SK-N-DZ (cell line): ENCODE measurements around the gene ARMC2.
"Not testable (repeated sequence)": the region's sequence is repeated elsewhere in the genome, so short reads cannot be mapped to it uniquely, and the experiment has no call there.

Experiments
- DNase-seq: peaks from one replicate; pipeline ENCODE4 v3.0.0-alpha.2; 2015; ENCODE audit warnings: low spot score

The ARMC2 gene

DNA sequence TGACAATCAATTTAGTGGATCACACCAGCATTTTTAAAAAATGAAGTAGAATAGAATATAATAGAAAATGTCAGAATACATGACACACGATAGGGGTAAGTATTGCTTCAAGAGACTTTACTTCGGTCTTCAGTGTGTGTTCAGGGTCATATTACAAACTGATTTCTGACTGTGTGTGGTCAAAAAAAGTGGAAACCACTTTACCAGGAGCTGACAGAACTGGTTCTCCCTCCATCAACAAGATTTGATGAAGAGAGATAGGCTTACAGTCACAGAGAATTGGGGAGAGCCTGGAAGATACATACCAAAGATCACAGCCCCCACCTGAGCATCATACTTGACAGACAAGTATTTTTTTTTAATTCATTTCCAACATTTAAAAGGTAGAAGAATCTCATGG lies 21.7 kb downstream of the ARMC2 start:
- no peak for DNase-seq

DNA sequence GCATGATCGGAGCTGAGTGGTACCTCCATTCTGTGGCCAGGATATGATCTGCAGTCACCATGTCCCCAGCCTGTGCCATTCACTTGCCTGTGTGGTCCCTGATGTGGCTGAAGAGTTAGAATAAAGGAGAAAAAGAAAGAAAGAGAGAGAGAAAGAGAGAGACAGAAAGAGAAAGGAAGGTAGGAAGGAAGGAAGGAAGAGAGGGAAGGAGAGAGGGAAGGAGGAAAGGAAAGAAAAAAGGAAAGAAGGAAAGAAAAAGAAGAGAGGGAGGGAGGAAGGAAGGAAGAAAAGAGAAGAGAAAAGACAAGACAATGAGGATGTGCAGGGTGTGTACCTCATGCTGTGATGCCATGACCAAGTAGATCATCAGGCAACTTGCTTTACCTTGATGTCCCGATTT lies 22.1 kb downstream of the ARMC2 start:
- no peak for DNase-seq

DNA sequence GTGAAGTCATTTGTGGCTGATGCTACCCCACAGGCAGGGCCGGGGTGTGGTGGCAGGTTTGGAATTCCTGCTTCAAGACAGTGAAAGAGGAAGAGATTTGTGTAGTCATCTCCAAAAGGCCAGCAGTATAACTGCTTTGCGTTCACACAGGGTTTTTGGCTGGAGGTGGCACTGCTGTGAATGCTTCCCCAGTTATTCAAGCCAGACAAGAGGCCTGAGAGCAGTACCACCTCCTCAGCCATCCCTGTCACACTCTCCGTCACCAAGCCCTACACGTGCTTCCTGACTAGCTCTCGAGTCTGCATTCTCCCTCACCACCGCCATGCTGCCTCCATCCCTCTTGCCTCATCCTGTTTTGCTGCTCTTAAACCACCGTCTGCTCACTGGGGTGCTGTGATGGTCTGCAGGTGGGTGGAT lies 23.9 kb downstream of the ARMC2 start:
- no peak for DNase-seq

DNA sequence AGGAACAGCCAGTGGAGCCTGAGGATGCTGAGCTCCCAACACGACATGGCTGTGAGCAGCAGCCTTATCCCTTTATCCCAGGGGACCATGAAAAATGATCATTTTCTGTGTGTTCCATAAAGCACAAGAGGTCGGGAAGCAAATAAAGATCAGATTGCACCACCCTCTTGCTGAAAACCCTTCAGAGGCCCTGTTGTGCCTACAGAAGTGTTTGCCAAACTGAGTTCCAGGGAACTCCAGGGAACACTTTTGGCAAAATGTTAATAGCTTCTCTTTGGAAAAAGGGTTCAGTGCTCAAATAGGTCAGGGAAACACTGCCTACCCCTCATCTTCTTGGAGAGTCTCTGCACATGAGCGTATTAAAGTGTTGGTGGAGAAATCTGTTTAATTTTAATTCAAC lies 24.4 kb downstream of the ARMC2 start:
- no peak for DNase-seq

DNA sequence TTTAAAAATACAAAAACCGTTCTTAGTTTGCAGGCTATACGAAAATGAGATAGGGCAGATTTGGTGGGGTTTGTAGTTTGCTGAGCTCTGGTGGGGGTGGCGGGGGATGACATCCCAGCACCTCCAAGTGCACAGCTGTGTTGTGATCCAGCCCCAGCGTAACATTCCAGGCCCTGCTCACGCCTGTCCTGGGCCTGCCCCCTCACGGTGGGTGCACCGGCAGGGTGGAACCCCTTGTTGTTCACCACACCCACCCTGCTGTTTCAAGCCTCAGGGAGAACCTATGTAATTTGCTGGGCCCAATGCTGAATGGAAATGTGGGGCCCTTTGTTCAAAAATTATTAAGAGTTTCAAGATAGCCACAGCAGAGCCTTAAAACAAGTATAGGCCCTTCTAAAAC lies 25.0 kb downstream of the ARMC2 start:
- no peak for DNase-seq

GRCh38 chr6:108873971-108874370 lies 25.7 kb downstream of the ARMC2 start:
- no peak for DNase-seq

GRCh38 chr6:108874470-108875160 lies 26.4 kb downstream of the ARMC2 start:
- DNase-seq, result no peak

GRCh38 chr6:108875161-108875555 lies 26.9 kb downstream of the ARMC2 start:
- no peak for DNase-seq

DNA sequence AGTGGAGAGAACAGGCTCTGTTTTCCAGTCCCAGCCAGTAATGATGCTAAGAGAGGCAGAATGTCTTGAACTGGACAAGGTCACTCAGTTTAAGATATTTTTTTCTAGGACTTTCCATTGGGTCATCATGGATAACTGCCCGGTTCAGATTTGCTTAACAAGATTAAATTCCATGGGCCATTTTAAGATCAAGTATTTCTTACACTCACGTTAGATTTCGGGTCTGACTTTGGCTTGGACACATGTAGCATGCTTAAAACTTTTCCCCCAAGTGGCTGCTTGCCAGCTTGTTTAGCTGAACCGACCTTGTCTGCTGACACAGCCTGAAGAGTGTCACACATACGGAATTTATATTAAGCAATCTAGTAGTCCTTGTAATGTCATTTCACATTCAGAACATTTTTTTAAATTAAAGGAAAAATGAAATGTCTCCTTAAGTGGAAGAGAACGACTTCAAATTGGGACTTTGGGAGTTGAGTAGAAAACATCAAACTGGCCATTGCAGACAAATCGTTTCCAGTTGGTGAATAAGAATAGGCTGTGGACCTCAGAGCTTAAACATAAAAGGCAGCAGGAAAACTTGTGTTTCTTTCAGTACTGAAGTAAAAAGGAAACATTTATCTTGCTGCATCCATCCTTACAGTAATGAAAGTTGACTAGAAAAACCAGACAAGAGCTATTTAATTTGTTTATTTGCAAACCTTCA lies 29.0 kb downstream of the ARMC2 start:
- no peak for DNase-seq

DNA sequence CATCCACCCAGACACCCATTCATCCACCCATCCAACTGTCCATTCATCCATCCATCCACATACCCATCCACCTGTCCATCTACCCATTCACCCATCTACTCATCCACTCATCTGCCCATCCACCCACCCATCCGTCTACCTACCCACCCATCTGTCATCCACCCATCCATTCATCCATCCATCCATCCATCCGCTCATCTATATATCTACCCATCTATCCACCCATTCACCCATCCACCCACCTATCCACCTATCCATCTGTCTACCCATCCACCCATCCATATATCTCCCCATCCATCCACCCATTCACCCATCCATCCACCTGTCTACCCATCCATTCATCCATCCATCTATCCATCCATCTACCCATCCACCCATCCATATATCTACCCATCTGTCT lies 30.7 kb downstream of the ARMC2 start:
- no peak for DNase-seq

- DNase-seq, result no peak
Measured at GRCh38 chr6:108883172-108883571, 35.0 kb downstream of the ARMC2 start.

GRCh38 chr6:108884211-108885059 lies 36.2 kb downstream of the ARMC2 start:
- no peak for DNase-seq

DNA sequence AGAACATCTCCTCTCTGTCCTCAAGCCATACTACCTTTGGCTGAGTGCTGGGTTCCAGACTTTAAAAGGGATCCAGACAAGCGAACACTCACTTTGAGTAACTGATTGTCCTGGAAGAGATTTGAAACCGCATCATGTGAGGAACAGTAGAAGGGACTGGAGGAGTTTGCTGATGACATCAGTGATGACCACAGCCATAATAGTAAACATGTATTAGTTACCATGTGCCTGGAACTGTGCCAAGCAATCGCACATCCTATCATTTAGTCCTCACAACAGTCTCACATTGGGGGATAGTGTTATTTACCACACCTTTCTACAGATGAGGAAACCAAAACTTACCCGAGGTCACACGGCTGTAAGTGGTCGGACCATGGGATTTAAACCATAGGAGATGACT lies 39.8 kb downstream of the ARMC2 start:
- no peak for DNase-seq

- DNase-seq, result no peak
Measured at GRCh38 chr6:108888745-108889144, 40.5 kb downstream of the ARMC2 start.

GRCh38 chr6:108890898-108891297 lies 42.7 kb downstream of the ARMC2 start:
- not testable (repeated sequence) for DNase-seq

DNA sequence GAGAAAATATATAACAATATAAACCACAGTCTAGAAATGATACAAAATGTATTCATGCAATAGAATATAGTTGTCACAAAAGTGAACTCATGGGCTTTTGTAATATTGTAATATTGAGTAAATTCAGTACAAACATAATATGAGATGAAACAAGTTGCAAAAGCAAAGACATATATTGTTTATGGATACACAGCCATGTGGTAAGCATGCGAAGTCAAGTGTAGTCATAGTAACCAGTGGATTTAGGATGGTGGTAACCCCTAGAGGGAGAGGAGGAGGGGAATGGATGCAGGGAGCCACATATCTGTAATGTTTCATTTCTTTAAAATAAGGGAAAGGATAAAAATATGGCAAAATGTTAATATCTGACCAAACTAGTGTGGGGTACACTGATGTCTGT lies 47.3 kb downstream of the ARMC2 start:
- no peak for DNase-seq

- no peak for DNase-seq
Measured at GRCh38 chr6:108896111-108896661, 48.0 kb downstream of the ARMC2 start.

DNA sequence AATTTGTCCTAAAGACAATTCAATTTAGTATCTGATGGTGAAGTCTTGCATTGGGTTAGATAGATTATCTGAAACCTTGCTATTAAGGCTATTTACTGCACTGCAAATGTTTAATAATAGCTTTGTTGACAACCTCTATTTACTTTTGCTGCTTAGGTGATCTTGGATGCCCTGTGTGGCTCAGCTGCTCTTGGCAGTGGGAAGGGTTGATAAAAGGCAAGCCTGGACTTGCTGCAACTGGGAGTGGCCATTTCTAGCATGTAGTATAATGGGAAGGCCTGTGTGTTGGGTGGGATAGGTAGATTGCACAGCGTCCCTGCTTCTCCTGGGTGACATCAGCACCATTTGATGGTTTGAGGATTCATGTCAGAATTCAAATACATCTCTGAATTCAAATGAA lies 49.1 kb downstream of the ARMC2 start:
- no peak for DNase-seq

- no peak for DNase-seq
Measured at GRCh38 chr6:108902382-108902792, 54.2 kb downstream of the ARMC2 start.

DNA sequence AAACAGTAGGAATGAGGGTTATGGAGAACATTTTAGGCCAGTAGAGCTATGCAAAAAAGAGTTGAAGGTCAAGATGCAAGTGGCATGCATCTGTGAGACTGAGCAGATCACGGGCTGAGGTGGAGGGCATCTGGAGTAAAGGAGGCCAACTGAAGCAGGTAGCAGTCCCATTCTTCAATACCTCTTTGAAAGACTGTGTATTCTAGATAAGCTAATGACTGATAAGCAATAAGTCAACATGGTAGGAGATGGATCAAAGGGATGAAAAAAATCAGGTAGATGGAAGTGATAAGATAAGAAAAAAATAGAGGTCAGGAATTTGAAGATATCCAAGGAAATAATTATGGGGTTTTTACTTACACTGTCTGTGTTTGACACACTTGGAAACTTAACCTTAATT lies 55.6 kb downstream of the ARMC2 start:
- no peak for DNase-seq

GRCh38 chr6:108904741-108905140 lies 56.5 kb downstream of the ARMC2 start:
- DNase-seq, result no peak
